HCT116 (cell line): ENCODE data around the gene EDEM3. TPM values are rescaled to one million over a fixed set of nuclear protein-coding genes. Genes with fewer than 3 reads are reported as not detected.

Experiments used
- ATAC-seq: fragments of 200-7000 bp; cut with Tn5 transposase; 2 replicates; pipeline ENCODE4 v1.9.1; 2020; ENCODE audit warnings: mild to moderate bottlenecking, moderate library complexity
- BruUV-seq: library from RNA; stranded (reverse); fragments of 400-500 nt; replicated peaks from 2 replicates; lab custom pipeline; 2021; lab: Mats Ljungman, UMichigan
- CTCF ChIA-PET: fragments of 300-600 bp; sonication (Branson Sonifier 250); formaldehyde crosslinking; loops from one replicate; lab custom pipeline; 2021; ENCODE audit warnings: antibody characterized with exemption; lab: Charles Lee
- POLR2A ChIA-PET: fragments of 300-600, 350-600 bp; sonication (Branson Sonifier 250); formaldehyde crosslinking; loops from one replicate; lab custom pipeline; 2021; ENCODE audit warnings: antibody characterized with exemption; lab: Charles Lee
- RAD21 ChIA-PET, 2 experiments: fragments of 300-600 bp; sonication (Branson Sonifier 250); formaldehyde crosslinking; loops; one replicate each; lab custom pipeline; 2023; ENCODE audit warnings: low total read pairs in 2 of 2; ENCODE audit not compliant: uncharacterized antibody in 2 of 2, unreplicated experiment in 2 of 2, low non-redundant PET in 1 of 2; lab: Charles Lee
- DNase-seq: peaks from one replicate; pipeline ENCODE4 v3.0.0-alpha.2; 2010; ENCODE audit warnings: low read depth, low spot score
- H2AFZ ChIP-seq: fragments of 200-600 bp; shearing (Covaris generic), sonication (generic); 2 replicates; pipeline ENCODE4 v1.6.1; 2017; ENCODE audit warnings: low read depth, mixed run types, mixed read lengths, antibody characterized with exemption, low read length; ENCODE audit not compliant: poor library complexity, severe bottlenecking
- H3K27ac ChIP-seq: 2 replicates; pipeline ENCODE4 v1.5.1; 2012; ENCODE audit warnings: low read depth, low read length
- H3K27me3 ChIP-seq: fragments of 200-600 bp; sonication (generic); 2 replicates; pipeline ENCODE4 v1.6.1; 2016; ENCODE audit warnings: mixed run types, low read length, mixed read lengths; ENCODE audit not compliant: insufficient read depth
- H3K36me3 ChIP-seq, 2 experiments: fragments of 200-500 bp in 1 of 2; fragments of 200-600 bp in 1 of 2; sonication (Bioruptor generic) in 1 of 2; sonication (generic) in 1 of 2; 2 replicates each; pipeline versions ENCODE4 v1.5.1 to v1.6.1; 2014 to 2016; ENCODE audit warnings: low read length in 2 of 2, inconsistent platforms in 1 of 2, mixed read lengths in 1 of 2, mixed run types in 1 of 2; ENCODE audit not compliant: insufficient read depth in 2 of 2, control insufficient read depth in 1 of 2
- H3K4me1 ChIP-seq, 2 experiments: fragments of 200-600 bp in 1 of 2; sonication (generic) in 1 of 2; 2 replicates each; pipeline versions ENCODE4 v1.5.1 to v1.6.1; 2012 to 2017; ENCODE audit warnings: low read length in 2 of 2, inconsistent platforms in 1 of 2, mild to moderate bottlenecking in 1 of 2, mixed read lengths in 1 of 2, mixed run types in 1 of 2, moderate library complexity in 1 of 2; ENCODE audit not compliant: insufficient read depth in 2 of 2, control insufficient read depth in 1 of 2
- H3K4me2 ChIP-seq: fragments of 200-600 bp; sonication (generic); 2 replicates; pipeline ENCODE4 v1.6.1; 2017; ENCODE audit warnings: mixed run types, low read length, mixed read lengths
- H3K4me3 ChIP-seq, 2 experiments: fragments of 200-600 bp in 1 of 2; sonication (generic) in 1 of 2; replicated peaks in 1 of 2; 2 replicates each; pipeline ENCODE4 v1.5.1; 2011 to 2016; ENCODE audit warnings: low read length in 2 of 2, control low read depth in 1 of 2, low read depth in 1 of 2, mild to moderate bottlenecking in 1 of 2, mixed read lengths in 1 of 2, mixed run types in 1 of 2
- H3K79me2 ChIP-seq: fragments of 200-600 bp; sonication (generic); 2 replicates; pipeline ENCODE4 v1.6.1; 2017; ENCODE audit warnings: mild to moderate bottlenecking, mixed run types, low read length, moderate library complexity, mixed read lengths; ENCODE audit not compliant: insufficient read depth
- H3K9ac ChIP-seq: fragments of 200-600 bp; sonication (generic); 2 replicates; pipeline ENCODE4 v1.6.1; 2016; ENCODE audit warnings: low read length, mixed read lengths
- H3K9me2 ChIP-seq: fragments of 200-600 bp; sonication (generic), shearing (Covaris generic); 2 replicates; pipeline ENCODE4 v1.6.1; 2017; ENCODE audit warnings: mixed run types, mild to moderate bottlenecking, moderate library complexity; ENCODE audit not compliant: insufficient read depth
- H3K9me3 ChIP-seq, 2 experiments: fragments of 200-500 bp in 1 of 2; fragments of 200-600 bp in 1 of 2; sonication (Bioruptor generic) in 1 of 2; sonication (generic) in 1 of 2; 2 replicates each; pipeline ENCODE4 v1.6.1; 2014 to 2017; ENCODE audit warnings: low read length in 2 of 2, mixed read lengths in 2 of 2, inconsistent platforms in 1 of 2, low read depth in 1 of 2, mild to moderate bottlenecking in 1 of 2, mixed run types in 1 of 2, moderate library complexity in 1 of 2; ENCODE audit not compliant: control insufficient read depth in 1 of 2, insufficient read depth in 1 of 2
- H4K20me1 ChIP-seq: fragments of 200-600 bp; sonication (generic), shearing (Covaris generic); 2 replicates; pipeline ENCODE4 v1.6.1; 2017; ENCODE audit warnings: mixed run types, mild to moderate bottlenecking, moderate library complexity; ENCODE audit not compliant: insufficient read depth
- ATF3 ChIP-seq: IDR thresholded peaks from 2 replicates; pipeline ENCODE4 v1.6.1; 2012
- CBX3 ChIP-seq: IDR thresholded peaks from 2 replicates; pipeline ENCODE4 v1.6.1; 2012; ENCODE audit warnings: low read depth
- CEBPB ChIP-seq: IDR thresholded peaks from 2 replicates; pipeline ENCODE4 v1.6.1; 2012; ENCODE audit warnings: low read depth
- CTCF ChIP-seq, 3 experiments: fragments of 200-600 bp in 1 of 3; sonication (generic) in 1 of 3; IDR thresholded peaks in 2 of 3; conservative IDR thresholded peaks in 1 of 3; 2 replicates each; pipeline ENCODE4 v1.5.1; 2012 to 2017; ENCODE audit warnings: low read depth in 2 of 3, low read length in 2 of 3, antibody characterized with exemption in 1 of 3, borderline replicate concordance in 1 of 3, control low read depth in 1 of 3, mild to moderate bottlenecking in 1 of 3, mixed read lengths in 1 of 3, mixed run types in 1 of 3, moderate library complexity in 1 of 3; ENCODE audit not compliant: insufficient read depth in 1 of 3
- EZH2 ChIP-seq: fragments of 200-600 bp; sonication (generic); IDR thresholded peaks from 2 replicates; pipeline ENCODE4 v1.6.1; 2017; ENCODE audit warnings: antibody characterized with exemption, mixed run types
- EZH2phosphoT487 ChIP-seq: fragments of 200-600 bp; IDR thresholded peaks from 2 replicates; pipeline ENCODE4 v1.6.1; 2018; ENCODE audit warnings: antibody characterized with exemption, borderline replicate concordance
- JUND ChIP-seq: IDR thresholded peaks from 2 replicates; pipeline ENCODE4 v1.6.1; 2012
- MAX ChIP-seq: IDR thresholded peaks from 2 replicates; pipeline ENCODE4 v1.6.1; 2012
- POLR2A ChIP-seq: IDR thresholded peaks from 2 replicates; pipeline ENCODE4 v1.7.0; 2011; ENCODE audit warnings: borderline replicate concordance; ENCODE audit not compliant: insufficient read depth, insufficient read length; ENCODE audit errors: extremely low read depth
- POLR2AphosphoS5 ChIP-seq: IDR thresholded peaks from 2 replicates; pipeline ENCODE4 v1.6.1; 2011; ENCODE audit warnings: mild to moderate bottlenecking, low read depth, low read length, moderate library complexity
- RAD21 ChIP-seq: IDR thresholded peaks from 2 replicates; pipeline ENCODE4 v1.6.1; 2012; ENCODE audit warnings: low read depth, mild to moderate bottlenecking
- REST ChIP-seq: IDR thresholded peaks from 2 replicates; pipeline ENCODE4 v1.6.1; 2012; ENCODE audit warnings: low read depth
- SIN3A ChIP-seq: IDR thresholded peaks from 2 replicates; pipeline ENCODE4 v1.6.1; 2012; ENCODE audit warnings: low read depth
- SP1 ChIP-seq: IDR thresholded peaks from 2 replicates; pipeline ENCODE4 v1.6.1; 2012; ENCODE audit warnings: low read depth
- SRF ChIP-seq: IDR thresholded peaks from 2 replicates; pipeline ENCODE4 v1.6.1; 2012; ENCODE audit warnings: low read depth
- TCF7L2 ChIP-seq: IDR thresholded peaks from 2 replicates; pipeline ENCODE4 v1.7.0; 2011; ENCODE audit warnings: borderline replicate concordance, inconsistent platforms; ENCODE audit not compliant: insufficient read depth, insufficient read length; ENCODE audit errors: extremely low read depth
- YY1 ChIP-seq: IDR thresholded peaks from 2 replicates; pipeline ENCODE4 v1.6.1; 2011; ENCODE audit warnings: low read length, low read depth, moderate library complexity, mild to moderate bottlenecking; ENCODE audit not compliant: insufficient replicate concordance; ENCODE audit errors: extremely low read depth
- ZFX ChIP-seq: fragments of 450-650 bp; IDR thresholded peaks from 2 replicates; pipeline ENCODE4 v1.6.1; 2017
- ZNF274 ChIP-seq: fragments of 200-500 bp; sonication (Bioruptor generic); IDR thresholded peaks from 2 replicates; pipeline ENCODE4 v1.6.1; 2014; ENCODE audit warnings: mild to moderate bottlenecking, low read depth, low read length, inconsistent platforms
- intact Hi-C: fragments of 100-400 bp; cut with micrococcal nuclease; formaldehyde crosslinking; loops from 2 replicates; pipeline ENCODE4 v1.10.0; 2022
- total RNA-seq: library from RNA; stranded (reverse); gene quantifications from one replicate; pipeline ENCODE4 v1.2.1, GENCODE V29; 2021; ENCODE audit not compliant: unreplicated experiment

EDEM3 gene
- total RNA-seq, 1 experiment from 2014 or later, result 14.9 TPM

GRCh38 chr1:184771190-184771691, 16.6 kb upstream of the EDEM3 start:
- H2AFZ ChIP-seq, result no peak overlapping the region
- no peaks in the 10 kb centered on the region for H3K9me2 ChIP-seq
- RAD21 ChIA-PET, result no interaction called here
- no peak overlapping the region for H3K4me2 ChIP-seq
- TF ChIP-seq YY1, result no peak
- no peak for TF ChIP-seq SP1
- no peak for TF ChIP-seq EZH2
- no peak for TF ChIP-seq CTCF (IDR thresholded peaks at IDR 0.05 in 2 of 3, conservative IDR thresholded peaks at IDR 0.05 in 1 of 3; ENCODE audit: borderline replicate concordance in 1 of 3, insufficient read depth in 1 of 3, low read depth in 2 of 3, low read length in 2 of 3)
- no peak for TF ChIP-seq JUND
- TF ChIP-seq EZH2phosphoT487, result no peak
- no peak for TF ChIP-seq SRF
- TF ChIP-seq ATF3, result no peak
- no peak for TF ChIP-seq ZFX
- no peak for TF ChIP-seq POLR2AphosphoS5
- TF ChIP-seq REST, result no peak
- TF ChIP-seq POLR2A, result no peak
- TF ChIP-seq CBX3, result no peak
- no peak for TF ChIP-seq RAD21
- no peak for TF ChIP-seq MAX
- no peak for TF ChIP-seq SIN3A
- no peak for TF ChIP-seq TCF7L2
- TF ChIP-seq CEBPB, result no peak
- TF ChIP-seq ZNF274, result no peak
- H3K27ac ChIP-seq, result no peak overlapping the region
- no peak overlapping the region for H3K9ac ChIP-seq
- POLR2A ChIA-PET, result no interaction called here
- no peaks in the 10 kb centered on the region for H3K27me3 ChIP-seq
- ATAC-seq (no peak), DNase-seq (no peak)
- H3K79me2 ChIP-seq, result no peaks in the 10 kb centered on the region
- no peaks in the 10 kb centered on the region for H3K4me1 ChIP-seq
- no peaks in the 10 kb centered on the region for H3K9me3 ChIP-seq
- no TSS peak for BruUV-seq
- H4K20me1 ChIP-seq, result no peaks in the 10 kb centered on the region
- no peaks in the 10 kb centered on the region for H3K36me3 ChIP-seq
- CTCF ChIA-PET, result no interaction called here
- H3K4me3 ChIP-seq, result no peak overlapping the region
- intact Hi-C loops, result no loop called here
